HEK293 (cell line): ENCODE results near the gene KCNC2.

Source experiments
- CTCF ChIA-PET: fragments of 350-600 bp; formaldehyde crosslinking; extraction: SDS; loops from one replicate; lab custom pipeline; 2021; ENCODE audit warnings: antibody characterized with exemption; lab: Yijun Ruan, JAX
- POLR2A ChIA-PET: fragments of 300-600 bp; formaldehyde crosslinking; extraction: SDS; loops from one replicate; lab custom pipeline; 2020; ENCODE audit warnings: antibody characterized with exemption, inconsistent platforms; lab: Yijun Ruan, JAX
- H3K27ac ChIP-seq: fragments of 200-500 bp; sonication (Bioruptor generic); 2 replicates; pipeline ENCODE4 v1.5.1; 2014; ENCODE audit warnings: low read depth, low read length, control low read depth, inconsistent platforms; ENCODE audit errors: extremely low read depth
- H3K36me3 ChIP-seq, 2 experiments: fragments of 200-500 bp in 1 of 2; sonication (Bioruptor generic) in 1 of 2; 1 replicate in 1 of 2; 2 replicates in 1 of 2; pipeline ENCODE4 v1.5.1; 2014 to 2017; ENCODE audit warnings: inconsistent platforms in 2 of 2, low read length in 2 of 2; ENCODE audit not compliant: control insufficient read depth in 2 of 2, insufficient read depth in 1 of 2
- H3K4me1 ChIP-seq: fragments of 200-500 bp; sonication (Bioruptor generic); 2 replicates; pipeline ENCODE4 v1.5.1; 2014; ENCODE audit warnings: mild to moderate bottlenecking, low read length, inconsistent platforms; ENCODE audit not compliant: control insufficient read depth, insufficient read depth
- H3K4me3 ChIP-seq: 2 replicates; pipeline ENCODE4 v1.5.1; 2011; ENCODE audit warnings: low read depth, mild to moderate bottlenecking, control low read depth, low read length, moderate library complexity
- H3K9me3 ChIP-seq: fragments of 200-500 bp; sonication (Bioruptor generic); 2 replicates; pipeline ENCODE4 v1.5.1; 2014; ENCODE audit warnings: low read depth, low read length, inconsistent platforms; ENCODE audit not compliant: control insufficient read depth, insufficient read depth
- BCL11B ChIP-seq: fragments of 450-650 bp; formaldehyde crosslinking; IDR thresholded peaks from 2 replicates; pipeline ENCODE4 v1.5.1; 2016; ENCODE audit warnings: low read depth, missing biosample characterization, missing genetic modification characterization
- KLF7 ChIP-seq: fragments of 450-650 bp; formaldehyde crosslinking; IDR thresholded peaks from 2 replicates; pipeline ENCODE4 v1.5.1; 2016; ENCODE audit warnings: missing biosample characterization, missing genetic modification characterization, borderline replicate concordance
- TRIM28 ChIP-seq: IDR thresholded peaks from 2 replicates; pipeline ENCODE4 v1.6.1; 2011; ENCODE audit warnings: low read length, control low read depth, borderline replicate concordance
- ZBTB17 ChIP-seq: fragments of 450-650 bp; formaldehyde crosslinking; IDR thresholded peaks from 2 replicates; pipeline ENCODE4 v1.5.1; 2016; ENCODE audit warnings: missing biosample characterization, missing genetic modification characterization
- ZBTB7A ChIP-seq: fragments of 450-650 bp; formaldehyde crosslinking; IDR thresholded peaks from 2 replicates; pipeline ENCODE4 v1.5.1; 2016; ENCODE audit warnings: low read depth, missing biosample characterization, missing genetic modification characterization
- ZBTB8A ChIP-seq: fragments of 450-650 bp; formaldehyde crosslinking; IDR thresholded peaks from 2 replicates; pipeline ENCODE4 v1.5.1; 2016; ENCODE audit warnings: missing biosample characterization, missing genetic modification characterization
- ZNF138 ChIP-seq: fragments of 450-650 bp; formaldehyde crosslinking; IDR thresholded peaks from 2 replicates; pipeline ENCODE4 v1.5.1; 2016; ENCODE audit warnings: missing biosample characterization, missing genetic modification characterization, borderline replicate concordance
- ZNF23 ChIP-seq: fragments of 450-650 bp; formaldehyde crosslinking; IDR thresholded peaks from 2 replicates; pipeline ENCODE4 v1.5.1; 2016; ENCODE audit warnings: missing biosample characterization, missing genetic modification characterization, borderline replicate concordance
- ZNF311 ChIP-seq: fragments of 450-650 bp; formaldehyde crosslinking; IDR thresholded peaks from 2 replicates; pipeline ENCODE4 v1.5.1; 2017; ENCODE audit warnings: missing biosample characterization, missing genetic modification characterization, borderline replicate concordance
- ZNF324 ChIP-seq: fragments of 450-650 bp; formaldehyde crosslinking; IDR thresholded peaks from 2 replicates; pipeline ENCODE4 v1.5.1; 2016; ENCODE audit warnings: missing biosample characterization, missing genetic modification characterization
- ZNF391 ChIP-seq: fragments of 450-650 bp; formaldehyde crosslinking; IDR thresholded peaks from 2 replicates; pipeline ENCODE4 v1.5.1; 2016; ENCODE audit warnings: low read depth, missing biosample characterization, missing genetic modification characterization, borderline replicate concordance
- ZNF548 ChIP-seq: fragments of 450-650 bp; formaldehyde crosslinking; IDR thresholded peaks from 2 replicates; pipeline ENCODE4 v1.5.1; 2016; ENCODE audit warnings: missing biosample characterization, missing genetic modification characterization
- ZNF660 ChIP-seq: fragments of 450-650 bp; IDR thresholded peaks from 2 replicates; pipeline ENCODE4 v1.5.1; 2018; ENCODE audit warnings: missing biosample characterization, mild to moderate bottlenecking, missing genetic modification characterization
- ZNF777 ChIP-seq: fragments of 450-650 bp; formaldehyde crosslinking; IDR thresholded peaks from 2 replicates; pipeline ENCODE4 v1.5.1; 2017; ENCODE audit warnings: missing biosample characterization, missing genetic modification characterization, borderline replicate concordance
- TF ChIP-seq, protein P1 (sequence below): fragments of 450-650 bp; formaldehyde crosslinking; conservative IDR thresholded peaks from 2 replicates; pipeline ENCODE4 v1.5.1; 2016; ENCODE audit warnings: low read depth, missing biosample characterization, missing genetic modification characterization
- TF ChIP-seq, protein P2 (sequence below): fragments of 450-650 bp; formaldehyde crosslinking; IDR thresholded peaks from 2 replicates; pipeline ENCODE4 v1.5.1; 2016; ENCODE audit warnings: missing biosample characterization, missing genetic modification characterization
- TF ChIP-seq, protein P3 (sequence below): fragments of 450-650 bp; formaldehyde crosslinking; IDR thresholded peaks from 2 replicates; pipeline ENCODE4 v1.5.1; 2016; ENCODE audit warnings: missing biosample characterization, missing genetic modification characterization
- TF ChIP-seq, protein P4 (sequence below): fragments of 450-650 bp; formaldehyde crosslinking; IDR thresholded peaks from 2 replicates; pipeline ENCODE4 v1.5.1; 2016; ENCODE audit warnings: missing biosample characterization, missing genetic modification characterization, borderline replicate concordance
- TF ChIP-seq, protein P5 (sequence below): fragments of 450-650 bp; formaldehyde crosslinking; IDR thresholded peaks from 2 replicates; pipeline ENCODE4; 2016; ENCODE audit warnings: missing biosample characterization, missing genetic modification characterization

KCNC2 gene

DNA sequence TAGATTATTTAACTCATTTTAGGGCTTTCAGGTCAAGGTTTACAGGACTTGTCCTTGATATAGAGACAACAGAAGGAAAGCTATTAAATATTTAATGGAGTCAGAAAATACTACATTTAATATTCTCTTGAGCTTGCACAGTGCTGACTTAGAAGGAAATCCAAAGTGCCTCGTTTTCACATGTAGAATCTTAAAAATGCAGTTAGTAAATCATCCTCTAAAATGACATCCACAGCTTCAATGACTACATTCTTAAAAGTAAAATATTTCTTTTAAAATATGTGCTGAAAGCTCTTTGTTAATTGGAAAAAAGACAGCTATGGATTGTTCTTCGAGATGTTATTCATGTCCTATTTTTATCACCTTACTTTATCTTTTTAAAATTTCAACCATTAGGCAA lies 146.9 kb downstream of the KCNC2 start:
- ChIA-PET CTCF (no interaction called here), POLR2A (no interaction called here)
- no peak for TF ChIP-seq ZBTB8A
- TF ChIP-seq KLF7, result no peak
- no peak for TF ChIP-seq ZNF548 (tag by site-specific recombination)
- TF ChIP-seq, protein P1, sequence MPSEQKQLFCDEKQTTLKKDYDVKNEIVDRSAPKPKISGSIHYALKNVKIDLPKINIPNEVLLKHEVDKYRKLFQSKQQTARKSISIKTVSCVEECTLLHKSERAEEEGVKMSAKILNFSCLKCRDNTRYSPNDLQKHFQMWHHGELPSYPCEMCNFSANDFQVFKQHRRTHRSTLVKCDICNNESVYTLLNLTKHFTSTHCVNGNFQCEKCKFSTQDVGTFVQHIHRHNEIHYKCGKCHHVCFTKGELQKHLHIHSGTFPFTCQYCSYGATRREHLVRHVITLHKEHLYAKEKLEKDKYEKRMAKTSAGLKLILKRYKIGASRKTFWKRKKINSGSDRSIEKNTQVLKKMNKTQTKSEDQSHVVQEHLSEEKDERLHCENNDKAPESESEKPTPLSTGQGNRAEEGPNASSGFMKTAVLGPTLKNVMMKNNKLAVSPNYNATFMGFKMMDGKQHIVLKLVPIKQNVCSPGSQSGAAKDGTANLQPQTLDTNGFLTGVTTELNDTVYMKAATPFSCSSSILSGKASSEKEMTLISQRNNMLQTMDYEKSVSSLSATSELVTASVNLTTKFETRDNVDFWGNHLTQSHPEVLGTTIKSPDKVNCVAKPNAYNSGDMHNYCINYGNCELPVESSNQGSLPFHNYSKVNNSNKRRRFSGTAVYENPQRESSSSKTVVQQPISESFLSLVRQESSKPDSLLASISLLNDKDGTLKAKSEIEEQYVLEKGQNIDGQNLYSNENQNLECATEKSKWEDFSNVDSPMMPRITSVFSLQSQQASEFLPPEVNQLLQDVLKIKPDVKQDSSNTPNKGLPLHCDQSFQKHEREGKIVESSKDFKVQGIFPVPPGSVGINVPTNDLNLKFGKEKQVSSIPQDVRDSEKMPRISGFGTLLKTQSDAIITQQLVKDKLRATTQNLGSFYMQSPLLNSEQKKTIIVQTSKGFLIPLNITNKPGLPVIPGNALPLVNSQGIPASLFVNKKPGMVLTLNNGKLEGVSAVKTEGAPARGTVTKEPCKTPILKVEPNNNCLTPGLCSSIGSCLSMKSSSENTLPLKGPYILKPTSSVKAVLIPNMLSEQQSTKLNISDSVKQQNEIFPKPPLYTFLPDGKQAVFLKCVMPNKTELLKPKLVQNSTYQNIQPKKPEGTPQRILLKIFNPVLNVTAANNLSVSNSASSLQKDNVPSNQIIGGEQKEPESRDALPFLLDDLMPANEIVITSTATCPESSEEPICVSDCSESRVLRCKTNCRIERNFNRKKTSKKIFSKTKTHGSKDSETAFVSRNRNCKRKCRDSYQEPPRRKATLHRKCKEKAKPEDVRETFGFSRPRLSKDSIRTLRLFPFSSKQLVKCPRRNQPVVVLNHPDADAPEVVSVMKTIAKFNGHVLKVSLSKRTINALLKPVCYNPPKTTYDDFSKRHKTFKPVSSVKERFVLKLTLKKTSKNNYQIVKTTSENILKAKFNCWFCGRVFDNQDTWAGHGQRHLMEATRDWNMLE (tag by site-specific recombination), result no peak
- TF ChIP-seq, protein P2, sequence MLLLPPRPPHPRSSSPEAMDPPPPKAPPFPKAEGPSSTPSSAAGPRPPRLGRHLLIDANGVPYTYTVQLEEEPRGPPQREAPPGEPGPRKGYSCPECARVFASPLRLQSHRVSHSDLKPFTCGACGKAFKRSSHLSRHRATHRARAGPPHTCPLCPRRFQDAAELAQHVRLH (tag by site-specific recombination), result no peak
- no peak for TF ChIP-seq ZNF311 (tag by site-specific recombination)
- TF ChIP-seq ZNF138 (tag by site-specific recombination), result no peak
- TF ChIP-seq, protein P3, sequence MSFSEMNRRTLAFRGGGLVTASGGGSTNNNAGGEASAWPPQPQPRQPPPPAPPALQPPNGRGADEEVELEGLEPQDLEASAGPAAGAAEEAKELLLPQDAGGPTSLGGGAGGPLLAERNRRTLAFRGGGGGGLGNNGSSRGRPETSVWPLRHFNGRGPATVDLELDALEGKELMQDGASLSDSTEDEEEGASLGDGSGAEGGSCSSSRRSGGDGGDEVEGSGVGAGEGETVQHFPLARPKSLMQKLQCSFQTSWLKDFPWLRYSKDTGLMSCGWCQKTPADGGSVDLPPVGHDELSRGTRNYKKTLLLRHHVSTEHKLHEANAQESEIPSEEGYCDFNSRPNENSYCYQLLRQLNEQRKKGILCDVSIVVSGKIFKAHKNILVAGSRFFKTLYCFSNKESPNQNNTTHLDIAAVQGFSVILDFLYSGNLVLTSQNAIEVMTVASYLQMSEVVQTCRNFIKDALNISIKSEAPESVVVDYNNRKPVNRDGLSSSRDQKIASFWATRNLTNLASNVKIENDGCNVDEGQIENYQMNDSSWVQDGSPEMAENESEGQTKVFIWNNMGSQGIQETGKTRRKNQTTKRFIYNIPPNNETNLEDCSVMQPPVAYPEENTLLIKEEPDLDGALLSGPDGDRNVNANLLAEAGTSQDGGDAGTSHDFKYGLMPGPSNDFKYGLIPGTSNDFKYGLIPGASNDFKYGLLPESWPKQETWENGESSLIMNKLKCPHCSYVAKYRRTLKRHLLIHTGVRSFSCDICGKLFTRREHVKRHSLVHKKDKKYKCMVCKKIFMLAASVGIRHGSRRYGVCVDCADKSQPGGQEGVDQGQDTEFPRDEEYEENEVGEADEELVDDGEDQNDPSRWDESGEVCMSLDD, result no peak
- TF ChIP-seq ZNF324 (tag by site-specific recombination), result no peak
- TF ChIP-seq ZNF23, result no peak
- no peak for TF ChIP-seq ZBTB7A
- no peak for TF ChIP-seq ZNF660
- TF ChIP-seq BCL11B, result no peak
- TF ChIP-seq, protein P4, sequence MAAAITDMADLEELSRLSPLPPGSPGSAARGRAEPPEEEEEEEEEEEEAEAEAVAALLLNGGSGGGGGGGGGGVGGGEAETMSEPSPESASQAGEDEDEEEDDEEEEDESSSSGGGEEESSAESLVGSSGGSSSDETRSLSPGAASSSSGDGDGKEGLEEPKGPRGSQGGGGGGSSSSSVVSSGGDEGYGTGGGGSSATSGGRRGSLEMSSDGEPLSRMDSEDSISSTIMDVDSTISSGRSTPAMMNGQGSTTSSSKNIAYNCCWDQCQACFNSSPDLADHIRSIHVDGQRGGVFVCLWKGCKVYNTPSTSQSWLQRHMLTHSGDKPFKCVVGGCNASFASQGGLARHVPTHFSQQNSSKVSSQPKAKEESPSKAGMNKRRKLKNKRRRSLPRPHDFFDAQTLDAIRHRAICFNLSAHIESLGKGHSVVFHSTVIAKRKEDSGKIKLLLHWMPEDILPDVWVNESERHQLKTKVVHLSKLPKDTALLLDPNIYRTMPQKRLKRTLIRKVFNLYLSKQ (tag by site-specific recombination), result no peak
- TF ChIP-seq, protein P5, sequence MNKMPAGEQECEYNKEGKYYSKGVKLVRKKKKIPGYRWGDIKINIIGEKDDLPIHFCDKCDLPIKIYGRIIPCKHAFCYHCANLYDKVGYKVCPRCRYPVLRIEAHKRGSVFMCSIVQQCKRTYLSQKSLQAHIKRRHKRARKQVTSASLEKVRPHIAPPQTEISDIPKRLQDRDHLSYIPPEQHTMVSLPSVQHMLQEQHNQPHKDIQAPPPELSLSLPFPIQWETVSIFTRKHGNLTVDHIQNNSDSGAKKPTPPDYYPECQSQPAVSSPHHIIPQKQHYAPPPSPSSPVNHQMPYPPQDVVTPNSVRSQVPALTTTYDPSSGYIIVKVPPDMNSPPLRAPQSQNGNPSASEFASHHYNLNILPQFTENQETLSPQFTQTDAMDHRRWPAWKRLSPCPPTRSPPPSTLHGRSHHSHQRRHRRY (tag by site-specific recombination), result no peak
- TF ChIP-seq ZNF391, result no peak
- no peak for TF ChIP-seq ZNF777
- TF ChIP-seq ZBTB17, result no peak
- no peak for TF ChIP-seq TRIM28
- H3K27ac ChIP-seq, result no peak overlapping the region
- H3K4me1 ChIP-seq, result no peaks in the 10 kb centered on the region
- no peaks in the 10 kb centered on the region for H3K9me3 ChIP-seq
- H3K36me3 ChIP-seq, result no peaks in the 10 kb centered on the region
- H3K4me3 ChIP-seq, result no peak overlapping the region
